GM23338 (cell line): ENCODE data around the gene SPP2. TPM values are rescaled to one million over a fixed set of nuclear protein-coding genes. Genes with fewer than 3 reads are reported as not detected.

Experiments used
- ATAC-seq: fragments of 200-7000 bp; cut with Tn5 transposase; 3 replicates; pipeline ENCODE4 v1.9.1; 2020
- DNase-seq: peaks from one replicate; pipeline ENCODE4 v3.0.0-alpha.2; 2015; ENCODE audit warnings: low spot score
- H2AFZ ChIP-seq: fragments of 200-600 bp; sonication (generic); 2 replicates; pipeline ENCODE4 v1.8.0; 2016; ENCODE audit warnings: antibody characterized with exemption, mild to moderate bottlenecking, moderate library complexity
- H3F3A ChIP-seq: fragments of 200-600 bp; sonication (generic); replicated peaks from 2 replicates; pipeline ENCODE4 v1.8.0; 2017; ENCODE audit warnings: antibody characterized with exemption, mixed run types, low read depth
- H3K27ac ChIP-seq: fragments of 200-600 bp; sonication (generic); 2 replicates; pipeline ENCODE4 v1.6.1; 2016; ENCODE audit warnings: low read depth
- H3K27me3 ChIP-seq: fragments of 200-600 bp; sonication (generic); 2 replicates; pipeline ENCODE4 v1.8.0; 2016; ENCODE audit warnings: mild to moderate bottlenecking, mixed run types, moderate library complexity; ENCODE audit not compliant: insufficient read depth
- H3K36me3 ChIP-seq: fragments of 200-600 bp; sonication (generic); 2 replicates; pipeline ENCODE4 v1.8.0; 2016; ENCODE audit warnings: mild to moderate bottlenecking; ENCODE audit not compliant: insufficient read depth
- H3K4me1 ChIP-seq: fragments of 200-600 bp; sonication (generic); 2 replicates; pipeline ENCODE4 v1.8.0; 2016; ENCODE audit warnings: mild to moderate bottlenecking, moderate library complexity; ENCODE audit not compliant: insufficient read depth
- H3K4me2 ChIP-seq: fragments of 200-600 bp; sonication (generic); 2 replicates; pipeline ENCODE4 v1.7.1; 2017; ENCODE audit warnings: mixed run types
- H3K4me3 ChIP-seq: fragments of 200-600 bp; sonication (generic); 2 replicates; pipeline ENCODE4 v1.6.1; 2016; ENCODE audit warnings: mixed run types
- H3K79me2 ChIP-seq: fragments of 200-600 bp; sonication (generic); replicated peaks from 2 replicates; pipeline ENCODE4 v1.8.0; 2017; ENCODE audit warnings: mild to moderate bottlenecking; ENCODE audit not compliant: insufficient read depth
- H3K9me2 ChIP-seq: fragments of 200-600 bp; sonication (generic); 2 replicates; pipeline ENCODE4 v1.8.0; 2017; ENCODE audit not compliant: insufficient read depth
- H4K20me1 ChIP-seq: fragments of 200-600 bp; sonication (generic); replicated peaks from 2 replicates; pipeline ENCODE4 v1.8.0; 2017; ENCODE audit warnings: mild to moderate bottlenecking; ENCODE audit not compliant: insufficient read depth
- H3K27ac Mint-ChIP-seq: 2 replicates; pipeline ENCODE4 v1.8.0; 2020; ENCODE audit warnings: inconsistent platforms, mild to moderate bottlenecking, moderate library complexity, mixed read lengths
- H3K27me3 Mint-ChIP-seq: 3 replicates; pipeline ENCODE4 v1.8.0; 2022; ENCODE audit warnings: low read depth, mild to moderate bottlenecking, moderate library complexity, mixed read lengths, inconsistent platforms; ENCODE audit not compliant: insufficient read depth, poor library complexity
- H3K36me3 Mint-ChIP-seq: 3 replicates; pipeline ENCODE4 v1.8.0; 2021; ENCODE audit warnings: low read depth, mild to moderate bottlenecking, inconsistent platforms, moderate library complexity, mixed read lengths
- H3K4me1 Mint-ChIP-seq: 3 replicates; pipeline ENCODE4 v1.8.0; 2020; ENCODE audit warnings: mild to moderate bottlenecking, inconsistent platforms, mixed read lengths
- H3K4me3 Mint-ChIP-seq: 3 replicates; pipeline ENCODE4 v1.8.0; 2021; ENCODE audit warnings: moderate library complexity, mild to moderate bottlenecking, inconsistent platforms, mixed read lengths
- H3K9me3 Mint-ChIP-seq: 3 replicates; pipeline ENCODE4 v1.8.0; 2020; ENCODE audit warnings: moderate library complexity, mild to moderate bottlenecking, inconsistent platforms, mixed read lengths
- CREB1 ChIP-seq: fragments of 250-450 bp; sonication (Bioruptor Pico); IDR thresholded peaks from 2 replicates; pipeline ENCODE4 v1.5.0; 2020; ENCODE audit warnings: low read depth, mild to moderate bottlenecking, moderate library complexity
- ETS1 ChIP-seq: IDR thresholded peaks from 2 replicates; pipeline ENCODE4 v1.6.1; 2016; ENCODE audit warnings: antibody characterized with exemption
- EZH2 ChIP-seq: fragments of 200-600 bp; sonication (generic); IDR thresholded peaks from one replicate; pipeline ENCODE4 v1.8.0; 2017; ENCODE audit warnings: antibody characterized with exemption, mild to moderate bottlenecking, low read depth; ENCODE audit not compliant: unreplicated experiment
- EZH2phosphoT487 ChIP-seq: fragments of 200-600 bp; sonication (generic); IDR thresholded peaks from one replicate; pipeline ENCODE4 v1.8.1; 2018; ENCODE audit warnings: antibody characterized with exemption; ENCODE audit not compliant: unreplicated experiment
- JUNB ChIP-seq: IDR thresholded peaks from one replicate; pipeline ENCODE4 v1.6.1; 2016; ENCODE audit warnings: antibody characterized with exemption; ENCODE audit not compliant: unreplicated experiment
- POLR2AphosphoS5 ChIP-seq: IDR thresholded peaks from 2 replicates; pipeline ENCODE4 v1.6.1; 2016; ENCODE audit warnings: antibody characterized with exemption, low read depth
- REST ChIP-seq: IDR thresholded peaks from one replicate; pipeline ENCODE4 v1.6.1; 2018; ENCODE audit warnings: antibody characterized with exemption; ENCODE audit not compliant: unreplicated experiment
- STAT1 ChIP-seq: IDR thresholded peaks from one replicate; pipeline ENCODE4 v1.6.1; 2016; ENCODE audit warnings: antibody characterized with exemption; ENCODE audit not compliant: unreplicated experiment
- ZNF114 ChIP-seq: fragments of 250-450 bp; sonication (Bioruptor Pico); IDR thresholded peaks from 2 replicates; pipeline ENCODE4 v1.5.0; 2020; ENCODE audit warnings: mild to moderate bottlenecking, moderate library complexity
- ZNF331 ChIP-seq: fragments of 250-450 bp; sonication (Bioruptor Pico); IDR thresholded peaks from 2 replicates; pipeline ENCODE4 v1.5.0; 2020; ENCODE audit warnings: low read depth, mild to moderate bottlenecking, moderate library complexity
- ZNF462 ChIP-seq: fragments of 250-450 bp; sonication (Bioruptor Pico); IDR thresholded peaks from 2 replicates; pipeline ENCODE4 v1.5.0; 2020; ENCODE audit warnings: mild to moderate bottlenecking, moderate library complexity
- polyA plus RNA-seq: library from polyadenylated mRNA; unstranded; fragments of >200 nt; fragmentation: Nextera tagmentation; extraction: Ambion mirVana; gene quantifications from 2 replicates; pipeline ENCODE4 v1.2.1, GENCODE V29; 2016
- total RNA-seq: library from RNA; depleted of rRNA; stranded (reverse); fragments of >200 nt; shearing (Covaris generic); gene quantifications from 2 replicates; pipeline ENCODE4 v1.2.3, GENCODE V29; 2014

SPP2 gene
- total and polyA plus RNA-seq, 2 experiments from 2014 or later, result not detected

- ATAC-seq (no peak), DNase-seq (no peak)
- 0 out of 2 replicates have a peak, but pooled peaks cover 3% of the 10 kb centered on the region for H3K9me2 ChIP-seq
- TF ChIP-seq ETS1 (no peak), STAT1 (no peak), ZNF114 (no peak), ZNF462 (no peak), POLR2AphosphoS5 (no peak), JUNB (no peak), EZH2phosphoT487 (no peak), ZNF331 (no peak), CREB1 (CRISPR knock-in tag) (no peak), EZH2 (no peak), REST (no peak)
- no peaks in the 10 kb centered on the region for H3K4me1 ChIP-seq
- H3K36me3 ChIP-seq, result no peaks in the 10 kb centered on the region; the same call in 1 of the 2 replicates
- H3K4me2 ChIP-seq, result no peak overlapping the region
- no peaks in the 10 kb centered on the region for H4K20me1 ChIP-seq
- no peak overlapping the region for H2AFZ ChIP-seq
- Mint-ChIP-seq H3K9me3 (peaks cover 26% of the 10 kb centered on the region), H3K27ac (no peak overlapping the region), H3K36me3 (peaks cover 9% of the 10 kb centered on the region), H3K27me3 (no peaks in the 10 kb centered on the region), H3K4me3 (no peak overlapping the region), H3K4me1 (no peaks in the 10 kb centered on the region; the same call in 2 of the 3 replicates)
- H3K27me3 ChIP-seq, result no peaks in the 10 kb centered on the region
- H3K79me2 ChIP-seq, result no peaks in the 10 kb centered on the region
- no peak overlapping the region for H3K4me3 ChIP-seq
- H3K27ac ChIP-seq, result no peak overlapping the region
- H3F3A ChIP-seq, result no peaks in the 10 kb centered on the region
Measured at GRCh38 chr2:234026693-234027254, 23.7 kb upstream of the SPP2 start.
